Esophagus (tissue), 2 donors: ENCODE measurements around the gene C9orf78. TPM values are rescaled to one million over a fixed set of nuclear protein-coding genes. Genes with fewer than 3 reads are reported as not detected.

Experiments
- H3K27ac ChIP-seq, 2 donors: one replicate each; pipeline ENCODE4 v1.5.1; 2013; ENCODE audit warnings: low read depth in 2 of 2, mild to moderate bottlenecking in 2 of 2, inconsistent platforms in 1 of 2, low read length in 1 of 2, moderate library complexity in 1 of 2
- H3K27me3 ChIP-seq, 2 donors: one replicate each; pipeline ENCODE4 v1.6.1; 2013; ENCODE audit warnings: low read length in 2 of 2, control low read depth in 1 of 2, mild to moderate bottlenecking in 1 of 2; ENCODE audit not compliant: insufficient read depth in 2 of 2, control insufficient read depth in 1 of 2
- H3K36me3 ChIP-seq, 2 donors: one replicate each; pipeline ENCODE4 v1.6.1; 2013; ENCODE audit warnings: low read length in 1 of 2; ENCODE audit not compliant: control insufficient read depth in 2 of 2, insufficient read depth in 2 of 2
- H3K4me1 ChIP-seq, 2 donors: one replicate each; pipeline ENCODE4 v1.6.1; 2013; ENCODE audit warnings: low read length in 1 of 2; ENCODE audit not compliant: control insufficient read depth in 2 of 2, insufficient read depth in 2 of 2
- H3K4me3 ChIP-seq, 2 donors: one replicate each; pipeline ENCODE4 v1.5.1; 2013; ENCODE audit warnings: low read length in 2 of 2, mild to moderate bottlenecking in 2 of 2, low read depth in 1 of 2, moderate library complexity in 1 of 2
- H3K9me3 ChIP-seq, 2 donors: one replicate each; pipeline ENCODE4 v1.6.1; 2013; ENCODE audit warnings: mild to moderate bottlenecking in 2 of 2, low read depth in 1 of 2, low read length in 1 of 2, moderate library complexity in 1 of 2; ENCODE audit not compliant: control insufficient read depth in 2 of 2, insufficient read depth in 1 of 2
- WGBS, 2 donors: extraction: QIAGEN DNeasy Blood & Tissue Kit; methylation state at CpG; one replicate each; pipeline ENCODE4 v1.1.7; 2013; 5-methylcytosine and 5-hydroxymethylcytosine counted together
- polyA plus RNA-seq, 2 donors: library from polyadenylated mRNA; stranded (reverse); fragments of 200-250 nt; gene quantifications; one replicate each; pipeline ENCODE4 v1.2.3, GENCODE V29; 2013
- donor health status: healthy with polysubstance abuse.
- donor health status: Bipolar disorder and iron deficiency.

C9orf78 gene
- polyA plus RNA-seq, 2 donors, result 21.9 to 39.5 TPM

- Histone ChIP-seq H3K4me1 (no peaks in the 10 kb centered on the region), H3K9me3 (no peaks in the 10 kb centered on the region), H3K4me3 (no peak overlapping the region), H3K27ac (no peak overlapping the region), H3K36me3 (peaks cover 5 to 37% of the 10 kb centered on the region in 2 donors), H3K27me3 (no peaks in the 10 kb centered on the region)
- WGBS, 2 donors, result 78 to 83% methylated on average over 9 of the region's 9 CpGs
Observed at GRCh38 chr9:129813661-129814060, 21.4 kb downstream of the C9orf78 start.

GRCh38 chr9:129812385-129812784 lies 22.7 kb downstream of the C9orf78 start:
- Histone ChIP-seq H3K4me3 (no peak overlapping the region), H3K27me3 (no peaks in the 10 kb centered on the region), H3K36me3 (peaks cover 4 to 36% of the 10 kb centered on the region in 2 donors), H3K9me3 (no peaks in the 10 kb centered on the region), H3K27ac (no peak overlapping the region), H3K4me1 (no peaks in the 10 kb centered on the region)
- WGBS, 2 donors, result 80 to 84% methylated on average over 9 of the region's 9 CpGs

GRCh38 chr9:129811967-129812363 lies 23.1 kb downstream of the C9orf78 start:
- 80 to 89% methylated on average over 6 of the region's 6 CpGs for WGBS, 2 donors
- Histone ChIP-seq H3K4me1 (no peaks in the 10 kb centered on the region), H3K27me3 (no peaks in the 10 kb centered on the region), H3K27ac (no peak overlapping the region), H3K36me3 (peaks cover 4 to 36% of the 10 kb centered on the region in 2 donors), H3K4me3 (no peak overlapping the region), H3K9me3 (no peaks in the 10 kb centered on the region)

- Histone ChIP-seq H3K27ac (no peak overlapping the region), H3K4me3 (no peak overlapping the region), H3K4me1 (no peaks in the 10 kb centered on the region), H3K9me3 (no peaks in the 10 kb centered on the region), H3K27me3 (no peaks in the 10 kb centered on the region), H3K36me3 (peaks cover 4 to 30% of the 10 kb centered on the region in 2 donors)
- 64 to 80% methylated on average over 6 of the region's 6 CpGs for WGBS, 2 donors
Observed at GRCh38 chr9:129810788-129811187, 24.3 kb downstream of the C9orf78 start.

GRCh38 chr9:129810116-129810515 lies 25.0 kb downstream of the C9orf78 start:
- H3K36me3 ChIP-seq, result peaks cover 4 to 24% of the 10 kb centered on the region in 2 donors

GRCh38 chr9:129809346-129809745 lies 25.7 kb downstream of the C9orf78 start:
- H3K27ac ChIP-seq, result no peak overlapping the region
- H3K27me3 ChIP-seq, result no peaks in the 10 kb centered on the region
- peaks cover 4 to 21% of the 10 kb centered on the region in 2 donors for H3K36me3 ChIP-seq
- H3K9me3 ChIP-seq, result no peaks in the 10 kb centered on the region
- 86% methylated on average over 11 of the region's 11 CpGs for WGBS, 2 donors
- H3K4me3 ChIP-seq, result no peak overlapping the region
- H3K4me1 ChIP-seq, result no peaks in the 10 kb centered on the region

More at GRCh38 chr9:129810116-129810515, 25.0 kb downstream of the C9orf78 start:
- no peaks in the 10 kb centered on the region for H3K27me3 ChIP-seq
- no peak overlapping the region for H3K27ac ChIP-seq
- no peaks in the 10 kb centered on the region for H3K9me3 ChIP-seq
- 86 to 91% methylated on average over 11 of the region's 11 CpGs for WGBS, 2 donors
- H3K4me3 ChIP-seq, result no peak overlapping the region
- H3K4me1 ChIP-seq, result no peaks in the 10 kb centered on the region

- no peaks in the 10 kb centered on the region for H3K9me3 ChIP-seq
- 64 to 78% methylated on average over 4 of the region's 4 CpGs for WGBS, 2 donors
- H3K36me3 ChIP-seq, result peaks cover 0 to 15% of the 10 kb centered on the region in 2 donors
- H3K27ac ChIP-seq, result no peak overlapping the region
- peaks cover 2 to 6% of the 10 kb centered on the region in 2 donors for H3K4me1 ChIP-seq
- no peaks in the 10 kb centered on the region for H3K27me3 ChIP-seq
- no peak overlapping the region for H3K4me3 ChIP-seq
Observed at GRCh38 chr9:129806061-129806460, 29.0 kb downstream of the C9orf78 start.

- peak overlapping the region; percentile 78 to 93 for H3K27ac ChIP-seq
- H3K27me3 ChIP-seq, result no peaks in the 10 kb centered on the region
- H3K9me3 ChIP-seq, result no peaks in the 10 kb centered on the region
- H3K36me3 ChIP-seq, result no peaks in the 10 kb centered on the region
- 0 to 2% methylated on average over 14 of the region's 14 CpGs for WGBS, 2 donors
- H3K4me1 ChIP-seq, result peaks cover 2 to 6% of the 10 kb centered on the region in 2 donors
- H3K4me3 ChIP-seq, result peak overlapping the region; percentile 74 to 98
Observed at GRCh38 chr9:129803676-129804060, 31.4 kb downstream of the C9orf78 start.

GRCh38 chr9:129802833-129803675 lies 32.0 kb downstream of the C9orf78 start, which contains the start of gene TOR1B:
TOR1B (plus strand) TSS chr9:129803184; CDS start chr9:129803213, 29 bp downstream.
- Histone ChIP-seq H3K36me3 (no peaks in the 10 kb centered on the region), H3K9me3 (no peaks in the 10 kb centered on the region), H3K27me3 (no peaks in the 10 kb centered on the region), H3K27ac (peak within 1 kb of the TSS; percentile 78 to 93), H3K4me1 (peaks cover 2 to 6% of the 10 kb centered on the region in 2 donors), H3K4me3 (peak within 1 kb of the TSS; percentile 74 to 98)
- WGBS, 2 donors, result 0 to 1% methylated on average over 77 to 93 of the region's 93 CpGs

GRCh38 chr9:129801504-129801903 lies 33.6 kb downstream of the C9orf78 start:
- 81 to 86% methylated on average over 17 of the region's 17 CpGs for WGBS, 2 donors
- no peaks in the 10 kb centered on the region for H3K27me3 ChIP-seq
- H3K9me3 ChIP-seq, result no peaks in the 10 kb centered on the region
- peaks cover 2 to 6% of the 10 kb centered on the region in 2 donors for H3K4me1 ChIP-seq
- H3K4me3 ChIP-seq, result no peak overlapping the region
- H3K36me3 ChIP-seq, result no peaks in the 10 kb centered on the region
- no peak overlapping the region for H3K27ac ChIP-seq
